Body of pancreas (tissue), 4 donors: ENCODE data around the gene SOX11.

ENCODE experiments used
- CTCF ChIP-seq, 7 experiments: fragments of 450-650 bp in 4 of 7; fragments of 200-600 bp in 3 of 7; sonication (generic) in 3 of 7; IDR thresholded peaks; one replicate each; pipeline ENCODE4 v1.5.1; 2016 to 2019; ENCODE audit warnings: antibody characterized with exemption in 7 of 7
- POLR2A ChIP-seq, 3 donors: fragments of 450-650 bp; IDR thresholded peaks; one replicate each; pipeline ENCODE4 v1.6.1; 2016; ENCODE audit warnings: antibody characterized with exemption in 3 of 3, mild to moderate bottlenecking in 2 of 3

- no peak for TF ChIP-seq CTCF (IDR thresholded peaks at IDR 0.05)
- no peak for TF ChIP-seq POLR2A (IDR thresholded peaks at IDR 0.05)
Observed at GRCh38 chr2:5696404-5696944, 4.3 kb downstream of the SOX11 start.
